Measurements from ENCODE around the gene FICD. TPM values are rescaled to one million over a fixed set of nuclear protein-coding genes. Genes with fewer than 3 reads are reported as not detected.
"Not testable (repeated sequence)": the region's sequence is repeated elsewhere in the genome, so short reads cannot be mapped to it uniquely, and the experiment has no call there.

FICD gene
- polyA plus RNA-seq, 2 donors = 1.1 TPM

DNA sequence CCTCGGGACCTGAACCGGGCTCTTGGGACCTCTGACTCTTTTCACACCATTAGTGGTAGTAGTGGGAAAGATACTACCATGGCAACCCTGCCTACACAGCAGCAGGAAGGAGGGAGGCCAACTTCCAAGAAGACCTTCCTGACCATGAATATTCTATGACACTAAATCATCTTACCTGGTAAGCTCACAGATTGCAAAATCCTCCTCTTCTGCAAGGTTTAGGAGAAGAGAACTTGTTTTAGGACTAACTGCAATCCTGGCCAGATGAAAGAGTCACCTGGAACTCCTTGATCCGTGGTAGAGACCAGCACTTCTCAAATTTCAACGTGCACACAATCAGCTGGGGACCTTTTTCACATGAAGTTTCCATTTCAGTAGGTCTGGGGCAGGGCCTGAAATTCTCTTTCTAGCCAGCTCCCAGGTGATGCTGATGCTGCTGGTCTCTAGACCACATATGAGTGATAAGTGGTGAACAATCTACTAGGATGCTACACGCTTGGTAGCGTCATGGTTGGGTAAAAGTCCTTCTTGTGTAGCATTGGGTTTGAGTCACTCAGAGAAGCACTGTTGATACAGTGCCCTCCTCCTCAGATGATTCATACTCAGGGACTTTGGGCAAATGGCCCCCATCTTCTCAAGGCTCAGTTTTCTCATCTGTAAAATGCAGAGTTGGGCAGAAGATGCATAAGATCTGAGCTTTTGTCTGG lies 35.6 kb upstream of the FICD start:
- Histone ChIP-seq H3K4me3 (ENCODE audit: low read depth in 1 of 2, low read length in 2 of 2) (no peak overlapping the region), H3K27me3 (ENCODE audit: control insufficient read depth in 1 of 2, insufficient read depth in 2 of 2, low read length in 2 of 2) (no peaks in the 10 kb centered on the region), H3K27ac (ENCODE audit: low read depth in 2 of 2, low read length in 1 of 2) (no peak overlapping the region), H3K9me3 (ENCODE audit: control insufficient read depth in 2 of 2, insufficient read depth in 1 of 2, low read depth in 1 of 2, low read length in 1 of 2) (no peaks in the 10 kb centered on the region), H3K36me3 (ENCODE audit: control insufficient read depth in 2 of 2, insufficient read depth in 2 of 2, low read length in 1 of 2) (no peaks in the 10 kb centered on the region), H3K4me1 (ENCODE audit: control insufficient read depth in 2 of 2, insufficient read depth in 2 of 2, low read length in 1 of 2) (no peaks in the 10 kb centered on the region)
- 68 to 69% methylated on average over 6 of the region's 6 CpGs for WGBS, 2 donors

DNA sequence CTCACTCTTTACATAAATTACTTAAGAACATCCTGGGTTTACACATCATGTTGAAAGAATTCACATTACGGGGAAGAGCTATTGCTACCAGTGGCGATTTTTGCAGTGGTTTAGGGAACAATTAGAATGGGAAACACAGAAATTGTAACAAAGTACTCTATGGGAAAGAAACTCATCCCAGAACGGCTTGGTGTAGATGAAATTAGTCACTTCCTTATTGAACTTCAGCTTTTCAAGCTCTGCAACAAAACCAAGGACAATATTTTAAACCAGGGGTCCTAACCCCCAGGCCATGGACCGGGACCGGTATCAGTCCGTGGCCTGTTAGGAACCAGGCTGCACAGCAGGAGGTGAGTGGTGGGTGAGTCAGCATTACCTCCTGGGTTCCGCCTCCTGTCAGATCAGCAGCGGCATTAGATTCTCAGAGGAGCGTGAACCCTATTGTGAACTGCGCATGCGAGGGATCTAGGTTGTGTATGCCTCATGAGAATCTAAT lies 32.3 kb upstream of the FICD start:
- H3K27me3 ChIP-seq (ENCODE audit: control insufficient read depth in 1 of 2, insufficient read depth in 2 of 2, low read length in 2 of 2) = no peaks in the 10 kb centered on the region
- WGBS, 2 donors = 41 to 47% methylated on average over 11 of the region's 11 CpGs
- no peak overlapping the region for H3K27ac ChIP-seq (ENCODE audit: low read depth in 2 of 2, low read length in 1 of 2)
- H3K4me1 ChIP-seq (ENCODE audit: control insufficient read depth in 2 of 2, insufficient read depth in 2 of 2, low read length in 1 of 2) = no peaks in the 10 kb centered on the region
- H3K9me3 ChIP-seq (ENCODE audit: control insufficient read depth in 2 of 2, insufficient read depth in 1 of 2, low read depth in 1 of 2, low read length in 1 of 2) = no peaks in the 10 kb centered on the region
- no peak overlapping the region for H3K4me3 ChIP-seq (ENCODE audit: low read depth in 1 of 2, low read length in 2 of 2)
- H3K36me3 ChIP-seq (ENCODE audit: control insufficient read depth in 2 of 2, insufficient read depth in 2 of 2, low read length in 1 of 2) = no peaks in the 10 kb centered on the region

DNA sequence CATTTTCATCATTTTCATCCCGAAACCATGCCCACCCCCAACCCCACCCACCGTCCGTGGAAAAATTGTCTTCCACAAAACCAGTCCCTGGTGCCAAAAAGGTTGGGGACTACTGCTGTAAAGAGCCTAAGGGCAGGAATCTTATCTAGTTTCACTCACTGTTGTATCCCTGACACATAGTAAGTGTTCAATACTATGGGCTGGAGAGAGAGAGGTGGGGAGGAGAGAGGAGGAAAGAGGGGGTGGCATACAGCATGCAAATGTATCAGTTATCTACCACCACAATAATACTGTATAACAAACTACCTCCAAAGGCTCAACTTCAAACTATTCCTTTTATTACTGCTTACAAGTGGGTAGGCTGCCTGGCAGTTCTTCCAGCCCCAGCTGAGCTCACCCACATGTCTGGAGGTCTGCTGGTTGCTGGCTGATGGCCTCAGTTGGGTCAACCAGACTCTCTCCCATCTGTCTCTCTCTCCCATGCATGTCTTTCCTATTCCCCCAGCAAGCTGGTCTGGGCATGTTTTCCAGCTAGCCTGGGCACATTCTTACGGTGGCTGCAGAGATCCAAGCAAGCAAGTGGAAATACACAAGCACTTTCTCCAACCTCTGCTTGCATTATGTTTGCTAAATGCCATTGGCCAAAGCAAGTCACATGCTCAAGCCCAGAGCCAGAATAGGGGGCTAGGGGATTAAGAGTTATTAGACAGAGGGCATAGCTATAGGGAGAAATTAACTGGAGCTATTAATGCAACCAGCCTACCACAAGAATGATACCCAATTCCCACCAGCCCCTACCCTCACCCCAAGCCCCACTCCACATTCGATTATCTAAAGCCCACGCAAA lies 31.6 kb upstream of the FICD start:
- 49 to 50% methylated on average over 6 of the region's 6 CpGs for WGBS, 2 donors
- no peak overlapping the region for H3K4me3 ChIP-seq (ENCODE audit: low read depth in 1 of 2, low read length in 2 of 2)
- H3K27ac ChIP-seq (ENCODE audit: low read depth in 2 of 2, low read length in 1 of 2) = no peak overlapping the region
- no peaks in the 10 kb centered on the region for H3K9me3 ChIP-seq (ENCODE audit: control insufficient read depth in 2 of 2, insufficient read depth in 1 of 2, low read depth in 1 of 2, low read length in 1 of 2)
- H3K4me1 ChIP-seq (ENCODE audit: control insufficient read depth in 2 of 2, insufficient read depth in 2 of 2, low read length in 1 of 2) = no peaks in the 10 kb centered on the region
- no peaks in the 10 kb centered on the region for H3K27me3 ChIP-seq (ENCODE audit: control insufficient read depth in 1 of 2, insufficient read depth in 2 of 2, low read length in 2 of 2)
- no peaks in the 10 kb centered on the region for H3K36me3 ChIP-seq (ENCODE audit: control insufficient read depth in 2 of 2, insufficient read depth in 2 of 2, low read length in 1 of 2)

DNA sequence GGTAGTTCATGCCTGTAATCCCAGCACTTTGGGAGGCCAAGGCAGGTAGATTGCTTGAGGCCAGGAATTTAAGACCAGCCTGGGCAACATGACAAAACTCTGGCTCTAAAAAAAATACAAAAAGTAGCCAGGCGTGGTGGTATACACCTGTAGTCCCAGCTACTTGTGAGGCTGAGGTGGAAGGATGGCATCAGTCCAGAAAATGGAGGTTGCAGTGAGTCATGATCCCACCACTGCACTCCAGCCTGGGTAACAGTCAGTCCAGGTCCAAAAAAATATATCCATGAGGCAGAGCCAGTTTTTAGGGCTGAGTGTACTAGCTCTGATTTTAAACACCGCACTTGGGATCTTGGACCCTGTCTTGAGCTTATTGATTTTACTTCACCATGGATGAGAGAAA lies 30.6 kb upstream of the FICD start:
- 73 to 76% methylated on average over 2 of the region's 2 CpGs for WGBS, 2 donors
- no peak overlapping the region for H3K4me3 ChIP-seq (ENCODE audit: low read depth in 1 of 2, low read length in 2 of 2)
- H3K36me3 ChIP-seq (ENCODE audit: control insufficient read depth in 2 of 2, insufficient read depth in 2 of 2, low read length in 1 of 2) = no peaks in the 10 kb centered on the region
- no peaks in the 10 kb centered on the region for H3K4me1 ChIP-seq (ENCODE audit: control insufficient read depth in 2 of 2, insufficient read depth in 2 of 2, low read length in 1 of 2)
- no peaks in the 10 kb centered on the region for H3K9me3 ChIP-seq (ENCODE audit: control insufficient read depth in 2 of 2, insufficient read depth in 1 of 2, low read depth in 1 of 2, low read length in 1 of 2)
- no peak overlapping the region for H3K27ac ChIP-seq (ENCODE audit: low read depth in 2 of 2, low read length in 1 of 2)
- H3K27me3 ChIP-seq (ENCODE audit: control insufficient read depth in 1 of 2, insufficient read depth in 2 of 2, low read length in 2 of 2) = no peaks in the 10 kb centered on the region

DNA sequence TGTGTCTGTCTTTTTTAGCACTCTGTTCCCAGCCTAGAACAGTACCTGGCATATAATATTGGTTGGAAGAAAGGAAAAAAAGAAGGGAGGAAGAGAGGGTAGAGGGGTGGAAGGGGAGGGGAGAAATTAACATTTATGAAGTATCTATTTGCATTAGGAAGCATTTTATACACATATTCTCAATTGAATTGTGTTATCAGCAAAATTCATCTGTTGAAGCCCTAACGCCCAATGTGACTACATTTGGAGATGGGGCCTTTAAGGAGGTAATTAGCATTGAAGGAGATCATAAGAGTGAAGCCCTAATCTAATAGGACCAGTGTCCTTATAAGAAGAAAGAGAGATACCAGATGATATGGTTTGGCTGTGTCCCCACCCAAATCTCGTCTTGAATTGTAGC lies 30.2 kb upstream of the FICD start:
- no peaks in the 10 kb centered on the region for H3K36me3 ChIP-seq (ENCODE audit: control insufficient read depth in 2 of 2, insufficient read depth in 2 of 2, low read length in 1 of 2)
- H3K9me3 ChIP-seq (ENCODE audit: control insufficient read depth in 2 of 2, insufficient read depth in 1 of 2, low read depth in 1 of 2, low read length in 1 of 2) = no peaks in the 10 kb centered on the region
- no peak overlapping the region for H3K27ac ChIP-seq (ENCODE audit: low read depth in 2 of 2, low read length in 1 of 2)
- 69 to 82% methylated on average over 2 of the region's 2 CpGs for WGBS, 2 donors
- H3K27me3 ChIP-seq (ENCODE audit: control insufficient read depth in 1 of 2, insufficient read depth in 2 of 2, low read length in 2 of 2) = no peaks in the 10 kb centered on the region
- no peak overlapping the region for H3K4me3 ChIP-seq (ENCODE audit: low read depth in 1 of 2, low read length in 2 of 2)
- no peaks in the 10 kb centered on the region for H3K4me1 ChIP-seq (ENCODE audit: control insufficient read depth in 2 of 2, insufficient read depth in 2 of 2, low read length in 1 of 2)

DNA sequence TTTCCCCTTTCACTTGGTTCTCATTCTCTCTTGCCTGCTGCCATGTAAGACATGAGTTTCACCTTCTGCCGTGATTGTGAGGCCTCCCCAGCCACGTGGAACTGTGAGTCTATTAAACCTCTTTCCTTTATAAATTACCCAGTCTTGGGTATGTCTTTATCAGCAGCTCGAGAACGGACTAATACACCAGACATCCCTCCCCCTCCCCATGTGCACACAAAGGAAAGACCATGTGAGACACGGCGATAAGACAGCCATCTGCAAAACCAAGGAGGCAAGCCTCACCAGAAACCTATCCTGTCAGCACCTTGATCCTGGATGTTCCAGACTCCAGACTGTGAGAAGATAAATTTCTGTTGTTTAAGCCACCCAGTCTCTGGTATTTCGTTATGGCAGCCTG lies 29.7 kb upstream of the FICD start:
- H3K27me3 ChIP-seq (ENCODE audit: control insufficient read depth in 1 of 2, insufficient read depth in 2 of 2, low read length in 2 of 2); H3K4me3 ChIP-seq (ENCODE audit: low read depth in 1 of 2, low read length in 2 of 2); H3K9me3 ChIP-seq (ENCODE audit: control insufficient read depth in 2 of 2, insufficient read depth in 1 of 2, low read depth in 1 of 2, low read length in 1 of 2); H3K36me3 ChIP-seq (ENCODE audit: control insufficient read depth in 2 of 2, insufficient read depth in 2 of 2, low read length in 1 of 2); H3K27ac ChIP-seq (ENCODE audit: low read depth in 2 of 2, low read length in 1 of 2); H3K4me1 ChIP-seq (ENCODE audit: control insufficient read depth in 2 of 2, insufficient read depth in 2 of 2, low read length in 1 of 2): not testable (repeated sequence)
- 65 to 70% methylated on average over 7 of the region's 7 CpGs for WGBS, 2 donors

DNA sequence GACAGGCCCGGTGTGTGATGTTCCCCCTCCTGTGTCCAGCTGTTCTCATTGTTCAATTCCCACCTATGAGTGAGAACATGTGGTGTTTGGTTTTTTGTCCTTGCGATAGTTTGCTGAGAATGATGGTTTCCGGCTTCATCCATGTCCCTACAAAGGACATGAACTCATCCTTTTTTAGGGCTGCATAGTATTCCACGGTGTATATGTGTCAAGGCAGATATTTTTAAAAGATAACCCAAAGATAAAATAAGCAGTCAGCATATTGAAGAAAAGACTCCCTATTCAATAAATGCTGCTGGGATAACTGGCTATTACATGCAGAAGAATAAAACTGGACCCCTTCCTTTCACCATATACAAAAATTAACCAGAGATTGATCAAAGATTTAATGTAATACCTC lies 28.0 kb upstream of the FICD start:
- not testable (repeated sequence) for H3K36me3 ChIP-seq (ENCODE audit: control insufficient read depth in 2 of 2, insufficient read depth in 2 of 2, low read length in 1 of 2); H3K27me3 ChIP-seq (ENCODE audit: control insufficient read depth in 1 of 2, insufficient read depth in 2 of 2, low read length in 2 of 2); H3K9me3 ChIP-seq (ENCODE audit: control insufficient read depth in 2 of 2, insufficient read depth in 1 of 2, low read depth in 1 of 2, low read length in 1 of 2); H3K4me1 ChIP-seq (ENCODE audit: control insufficient read depth in 2 of 2, insufficient read depth in 2 of 2, low read length in 1 of 2); H3K4me3 ChIP-seq (ENCODE audit: low read depth in 1 of 2, low read length in 2 of 2); H3K27ac ChIP-seq (ENCODE audit: low read depth in 2 of 2, low read length in 1 of 2)
- WGBS, 2 donors = 75 to 80% methylated on average over 4 of the region's 4 CpGs

DNA sequence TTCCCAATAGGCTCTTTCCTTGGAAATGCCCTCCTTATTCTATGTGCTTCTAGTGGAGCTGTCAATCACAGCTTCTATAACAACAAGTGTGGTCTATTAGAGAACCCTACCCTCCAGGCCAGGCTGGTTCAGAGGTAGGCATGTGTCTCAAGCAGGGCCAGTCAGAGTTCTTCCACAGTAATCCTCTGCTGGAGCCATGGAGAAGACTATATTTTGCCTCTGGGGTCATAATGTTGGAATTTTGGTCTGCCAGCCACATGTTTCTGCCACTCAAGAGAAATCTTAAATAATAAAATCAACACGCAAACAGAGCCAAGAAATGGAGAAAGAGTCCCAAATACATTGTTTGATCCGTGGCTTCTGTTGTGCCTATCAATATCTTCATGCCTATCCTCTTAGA lies 23.8 kb upstream of the FICD start:
- WGBS, 2 donors = 61 to 70% methylated on average over 2 of the region's 2 CpGs
- peaks cover 0 to 3% of the 10 kb centered on the region in 2 donors for H3K27me3 ChIP-seq (ENCODE audit: control insufficient read depth in 1 of 2, insufficient read depth in 2 of 2, low read length in 2 of 2)
- no peaks in the 10 kb centered on the region for H3K4me1 ChIP-seq (ENCODE audit: control insufficient read depth in 2 of 2, insufficient read depth in 2 of 2, low read length in 1 of 2)

DNA sequence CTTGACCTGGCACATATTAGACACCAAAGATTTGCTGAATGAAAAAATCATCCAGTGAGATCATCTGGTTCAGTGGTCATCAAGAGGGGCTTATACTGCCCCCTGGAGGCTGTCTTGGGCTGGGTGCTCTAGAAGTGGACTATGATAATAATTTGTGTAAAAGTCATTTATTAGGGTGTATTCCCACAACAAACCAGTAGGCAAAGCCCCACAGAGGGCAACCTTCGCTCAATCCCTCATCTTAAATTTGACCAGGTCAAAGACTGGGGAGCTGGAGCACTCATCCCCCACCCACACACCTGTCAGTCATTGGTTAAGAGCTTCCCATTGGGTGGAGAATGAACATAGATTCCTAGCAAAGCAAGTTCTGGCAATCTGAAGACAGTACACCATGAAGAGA lies 20.0 kb upstream of the FICD start:
- Histone ChIP-seq H3K9me3 (ENCODE audit: control insufficient read depth in 2 of 2, insufficient read depth in 1 of 2, low read depth in 1 of 2, low read length in 1 of 2) (no peaks in the 10 kb centered on the region), H3K36me3 (ENCODE audit: control insufficient read depth in 2 of 2, insufficient read depth in 2 of 2, low read length in 1 of 2) (no peaks in the 10 kb centered on the region), H3K27ac (ENCODE audit: low read depth in 2 of 2, low read length in 1 of 2) (no peak overlapping the region), H3K27me3 (ENCODE audit: control insufficient read depth in 1 of 2, insufficient read depth in 2 of 2, low read length in 2 of 2) (peaks cover 0 to 6% of the 10 kb centered on the region in 2 donors), H3K4me3 (ENCODE audit: low read depth in 1 of 2, low read length in 2 of 2) (no peak overlapping the region), H3K4me1 (ENCODE audit: control insufficient read depth in 2 of 2, insufficient read depth in 2 of 2, low read length in 1 of 2) (no peaks in the 10 kb centered on the region)
- WGBS, 2 donors = 35 to 68% methylated on average over 1 of the region's 1 CpG

More for the DNA sequence above, 23.8 kb upstream of the FICD start:
- Histone ChIP-seq H3K4me3 (ENCODE audit: low read depth in 1 of 2, low read length in 2 of 2) (no peak overlapping the region), H3K9me3 (ENCODE audit: control insufficient read depth in 2 of 2, insufficient read depth in 1 of 2, low read depth in 1 of 2, low read length in 1 of 2) (no peaks in the 10 kb centered on the region), H3K27ac (ENCODE audit: low read depth in 2 of 2, low read length in 1 of 2) (no peak overlapping the region), H3K36me3 (ENCODE audit: control insufficient read depth in 2 of 2, insufficient read depth in 2 of 2, low read length in 1 of 2) (no peaks in the 10 kb centered on the region)

Measured in esophagus (tissue), 2 donors.